ENCODE measurements around the gene FXYD4.

- TF ChIP-seq CTCF (IDR thresholded peaks at IDR 0.05): no peak
- TF ChIP-seq ZFX (IDR thresholded peaks at IDR 0.05; ENCODE audit: borderline replicate concordance): no peak
These were observed 18.9 kb downstream of the FXYD4 start for GRCh38 chr10:43390333-43390732.
